ENCODE results near the gene ADRB2. TPM values are rescaled to one million over a fixed set of nuclear protein-coding genes. Genes with fewer than 3 reads are reported as not detected.

Gene ADRB2
- polyA plus RNA-seq, 1 experiment: 0.63 TPM

- Histone ChIP-seq H3K27me3 (ENCODE audit: control insufficient read depth, insufficient read depth, low read length) (no peaks in the 10 kb centered on the region), H3K27ac (ENCODE audit: low read depth, low read length) (no peak overlapping the region), H3K9me3 (ENCODE audit: control insufficient read depth, insufficient read depth, low read length) (no peaks in the 10 kb centered on the region), H3K4me3 (ENCODE audit: low read depth, low read length) (no peak overlapping the region)
- ChIA-PET CTCF (interaction anchor here (0.6 to 1.9 kb wide), 5 partner anchors 10 to 299 kb away, joined by 3 to 9 read pairs (median 5); partner anchors contain the start of gene ADRB2), POLR2A (no interaction called here)
- TF ChIP-seq CTCF (IDR thresholded peaks at IDR 0.05; ENCODE audit: low read depth, low read length): no peak
- no peak for DNase-seq (ENCODE audit: low read depth, low spot score)
Measured at GRCh38 chr5:148815578-148815977, 10.8 kb upstream of the ADRB2 start.

DNA sequence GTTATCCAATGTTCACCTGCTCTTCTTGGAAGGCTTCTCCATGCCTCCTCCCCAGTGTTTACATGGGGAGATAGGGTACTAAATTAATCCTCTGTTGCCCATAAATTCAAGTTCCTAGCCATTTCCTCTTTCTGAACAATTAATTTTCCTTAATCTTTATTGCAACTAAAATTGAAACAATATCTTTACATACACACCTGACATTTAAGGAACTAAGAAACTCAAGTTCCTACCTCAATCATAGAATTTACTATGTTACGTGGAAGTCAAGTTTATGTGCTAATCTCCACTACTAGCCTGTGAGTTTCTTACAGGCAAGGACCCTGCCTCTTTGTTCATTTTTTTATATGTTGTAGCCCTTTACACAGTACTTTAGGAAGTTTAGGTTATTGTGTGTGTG is 10.1 kb upstream of the ADRB2 start:
- DNase-seq (ENCODE audit: low read depth, low spot score): no peak
- H3K27me3 ChIP-seq (ENCODE audit: control insufficient read depth, insufficient read depth, low read length): no peaks in the 10 kb centered on the region
- ChIA-PET CTCF (interaction anchor here (1.2 to 1.9 kb wide), 5 partner anchors 9 to 298 kb away, joined by 3 to 6 read pairs (median 5); partner anchors contain the start of gene ADRB2), POLR2A (no interaction called here)
- H3K27ac ChIP-seq (ENCODE audit: low read depth, low read length): no peak overlapping the region
- no peaks in the 10 kb centered on the region for H3K9me3 ChIP-seq (ENCODE audit: control insufficient read depth, insufficient read depth, low read length)
- no peak overlapping the region for H3K4me3 ChIP-seq (ENCODE audit: low read depth, low read length)
- TF ChIP-seq CTCF (IDR thresholded peaks at IDR 0.05; ENCODE audit: low read depth, low read length): no peak

DNA sequence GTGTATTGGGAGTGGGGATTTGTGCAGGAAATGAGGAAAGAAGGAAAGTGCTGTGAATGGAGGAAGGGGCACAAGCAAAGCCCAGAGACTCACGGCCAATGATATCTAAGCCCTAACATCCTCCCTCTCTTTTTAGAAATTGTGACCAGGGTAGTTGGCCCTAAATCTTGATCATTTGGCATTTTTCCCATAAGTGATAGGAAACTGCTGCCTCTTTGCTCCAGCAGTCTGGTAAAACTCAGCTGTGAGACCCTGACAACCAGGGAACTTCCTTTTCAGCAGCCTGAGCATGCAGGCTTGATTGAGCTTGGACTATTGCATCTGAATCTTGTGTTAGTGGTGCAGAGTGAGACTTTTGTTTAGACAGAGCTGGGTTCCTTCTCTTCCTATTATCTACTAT is 9.6 kb upstream of the ADRB2 start:
- ChIA-PET CTCF (interaction anchor here (1.6 kb wide), 1 partner anchor 141 kb away, joined by 5 read pairs; no protein-coding TSS in a partner anchor), POLR2A (no interaction called here)
- TF ChIP-seq CTCF (IDR thresholded peaks at IDR 0.05; ENCODE audit: low read depth, low read length): no peak
- DNase-seq (ENCODE audit: low read depth, low spot score): no peak
- Histone ChIP-seq H3K27me3 (ENCODE audit: control insufficient read depth, insufficient read depth, low read length) (no peaks in the 10 kb centered on the region), H3K27ac (ENCODE audit: low read depth, low read length) (no peak overlapping the region), H3K4me3 (ENCODE audit: low read depth, low read length) (no peak overlapping the region), H3K9me3 (ENCODE audit: control insufficient read depth, insufficient read depth, low read length) (no peaks in the 10 kb centered on the region)

- CTCF ChIA-PET: interaction anchor here (1.5 to 1.6 kb wide), 2 partner anchors 140 to 218 kb away, joined by 5 to 6 read pairs; no protein-coding TSS in a partner anchor
- H3K27ac ChIP-seq (ENCODE audit: low read depth, low read length): no peak overlapping the region
- POLR2A ChIA-PET: no interaction called here
Measured at GRCh38 chr5:148817606-148818005, 8.8 kb upstream of the ADRB2 start.

More at GRCh38 chr5:148817606-148818005, 8.8 kb upstream of the ADRB2 start:
- no peak for TF ChIP-seq CTCF (IDR thresholded peaks at IDR 0.05; ENCODE audit: low read depth, low read length)
- no peak overlapping the region for H3K4me3 ChIP-seq (ENCODE audit: low read depth, low read length)
- no peak for DNase-seq (ENCODE audit: low read depth, low spot score)
- no peaks in the 10 kb centered on the region for H3K9me3 ChIP-seq (ENCODE audit: control insufficient read depth, insufficient read depth, low read length)
- H3K27me3 ChIP-seq (ENCODE audit: control insufficient read depth, insufficient read depth, low read length): no peaks in the 10 kb centered on the region

All from AG04450 (cell line).